Activated naive CD8-positive, alpha-beta T cell treated with anti-CD3 and anti-CD28 coated beads, Interleukin-2, amount 10 ng/mL, durations not matched to agents 7 days and 5 days (primary cell): ENCODE data around the gene IRF2. TPM values are rescaled to one million over a fixed set of nuclear protein-coding genes. Genes with fewer than 3 reads are reported as not detected.
A peak's percentile ranks its signal among the peaks of the same experiment; 100 is the strongest.

Source experiments
- ATAC-seq: fragments of 150-1000 bp; cut with Tn5 transposase; one replicate; pipeline ENCODE4 v1.10.0; 2021; ENCODE audit warnings: low read depth, moderate library complexity
- POLR2A ChIA-PET: fragments of 350-600 bp; sonication (Branson Sonifier 250); formaldehyde crosslinking; loops from one replicate; lab custom pipeline; 2021; ENCODE audit warnings: antibody characterized with exemption; lab: Charles Lee
- DNase-seq: peaks from one replicate; pipeline ENCODE4 v3.0.0; 2021
- H3K27ac Mint-ChIP-seq: one replicate; pipeline ENCODE4 v1.8.0; 2022; ENCODE audit warnings: mild to moderate bottlenecking, mixed read lengths
- H3K27me3 Mint-ChIP-seq: one replicate; pipeline ENCODE4 v1.8.0; 2022; ENCODE audit warnings: mild to moderate bottlenecking, moderate library complexity, mixed read lengths
- H3K36me3 Mint-ChIP-seq: one replicate; pipeline ENCODE4 v1.8.0; 2021; ENCODE audit warnings: mild to moderate bottlenecking, mixed read lengths
- H3K4me1 Mint-ChIP-seq: one replicate; pipeline ENCODE4 v1.8.0; 2021; ENCODE audit warnings: mixed read lengths
- H3K4me3 Mint-ChIP-seq: one replicate; pipeline ENCODE4 v1.8.0; 2022; ENCODE audit warnings: mild to moderate bottlenecking, moderate library complexity, mixed read lengths
- H3K9me3 Mint-ChIP-seq: one replicate; pipeline ENCODE4 v1.8.0; 2021; ENCODE audit warnings: mixed read lengths
- total RNA-seq, 2 experiments: library from RNA; stranded (reverse); gene quantifications; one replicate each; pipeline ENCODE4 v1.2.3, GENCODE V29; 2021

Gene IRF2
- total RNA-seq, 2 experiments from 2014 or later: 72.0 to 73.2 TPM

GRCh38 chr4:184428787-184429186 is 45.6 kb downstream of the IRF2 start:
- no peaks in the 10 kb centered on the region for H3K27me3 Mint-ChIP-seq
- no peaks in the 10 kb centered on the region for H3K9me3 Mint-ChIP-seq
- DNase-seq: no peak
- H3K4me1 Mint-ChIP-seq: peaks cover 25% of the 10 kb centered on the region
- POLR2A ChIA-PET: interaction anchor here (1.5 kb wide), 1 partner anchor 8 kb away, joined by 3 read pairs; no protein-coding TSS in a partner anchor
- H3K4me3 Mint-ChIP-seq: no peak overlapping the region
- ATAC-seq: no peak
- peaks cover 36% of the 10 kb centered on the region for H3K36me3 Mint-ChIP-seq
- H3K27ac Mint-ChIP-seq: no peak overlapping the region

- Mint-ChIP-seq H3K9me3 (no peaks in the 10 kb centered on the region), H3K36me3 (peaks cover 42% of the 10 kb centered on the region), H3K27me3 (no peaks in the 10 kb centered on the region), H3K4me3 (no peak overlapping the region), H3K27ac (peak overlapping the region; percentile 59), H3K4me1 (peaks cover 26% of the 10 kb centered on the region)
- DNase-seq: no peak
- POLR2A ChIA-PET: interaction anchor here (0.6 to 0.9 kb wide), 2 partner anchors 47 to 919 kb away, joined by 3 read pairs; partner anchors contain the start of gene IRF2
- no peak for ATAC-seq
Observed at GRCh38 chr4:184427687-184428086, 46.7 kb downstream of the IRF2 start.

- peaks cover 1% of the 10 kb centered on the region for H3K9me3 Mint-ChIP-seq
- POLR2A ChIA-PET: interaction anchor here (0.7 to 0.9 kb wide), 2 partner anchors 43 to 47 kb away, joined by 3 read pairs; partner anchors contain the start of gene IRF2
Observed at GRCh38 chr4:184427093-184427492, 47.3 kb downstream of the IRF2 start.

GRCh38 chr4:184424993-184425758 is 49.2 kb downstream of the IRF2 start:
- H3K36me3 Mint-ChIP-seq: peaks cover 56% of the 10 kb centered on the region
- DNase-seq (no peak), ATAC-seq (no peak)
- H3K9me3 Mint-ChIP-seq: peaks cover 1% of the 10 kb centered on the region
- no peak overlapping the region for H3K4me3 Mint-ChIP-seq
- H3K27ac Mint-ChIP-seq: no peak overlapping the region
- POLR2A ChIA-PET: no interaction called here
- no peaks in the 10 kb centered on the region for H3K27me3 Mint-ChIP-seq
- peaks cover 44% of the 10 kb centered on the region for H3K4me1 Mint-ChIP-seq

More at GRCh38 chr4:184427093-184427492, 47.3 kb downstream of the IRF2 start:
- Mint-ChIP-seq H3K4me3 (no peak overlapping the region), H3K4me1 (peaks cover 25% of the 10 kb centered on the region), H3K27ac (peak overlapping the region; percentile 28), H3K36me3 (peaks cover 48% of the 10 kb centered on the region), H3K27me3 (no peaks in the 10 kb centered on the region)
- DNase-seq (no peak), ATAC-seq (no peak)

- POLR2A ChIA-PET: no interaction called here
- Mint-ChIP-seq H3K4me3 (no peak overlapping the region), H3K27ac (no peak overlapping the region), H3K36me3 (peaks cover 60% of the 10 kb centered on the region), H3K9me3 (peaks cover 1% of the 10 kb centered on the region), H3K4me1 (peaks cover 44% of the 10 kb centered on the region), H3K27me3 (no peaks in the 10 kb centered on the region)
- no peak for ATAC-seq
- no peak for DNase-seq
Observed at GRCh38 chr4:184424279-184424678, 50.1 kb downstream of the IRF2 start.

GRCh38 chr4:184423003-184423686 is 51.2 kb downstream of the IRF2 start:
- H3K4me1 Mint-ChIP-seq: peaks cover 55% of the 10 kb centered on the region
- H3K9me3 Mint-ChIP-seq: peaks cover 1% of the 10 kb centered on the region
- H3K36me3 Mint-ChIP-seq: peaks cover 66% of the 10 kb centered on the region
- DNase-seq (no peak), ATAC-seq (no peak)
- POLR2A ChIA-PET: no interaction called here
- H3K27me3 Mint-ChIP-seq: no peaks in the 10 kb centered on the region
- no peak overlapping the region for H3K27ac Mint-ChIP-seq
- H3K4me3 Mint-ChIP-seq: no peak overlapping the region

GRCh38 chr4:184422378-184422777 is 52.0 kb downstream of the IRF2 start:
- no peak for ATAC-seq
- H3K4me1 Mint-ChIP-seq: peaks cover 55% of the 10 kb centered on the region
- H3K4me3 Mint-ChIP-seq: no peak overlapping the region
- POLR2A ChIA-PET: no interaction called here
- peaks cover 1% of the 10 kb centered on the region for H3K9me3 Mint-ChIP-seq
- H3K36me3 Mint-ChIP-seq: peaks cover 68% of the 10 kb centered on the region
- no peaks in the 10 kb centered on the region for H3K27me3 Mint-ChIP-seq
- H3K27ac Mint-ChIP-seq: peak overlapping the region; percentile 5
- DNase-seq: no peak

- H3K36me3 Mint-ChIP-seq: peaks cover 64% of the 10 kb centered on the region
- DNase-seq (no peak), ATAC-seq (no peak)
- H3K27ac Mint-ChIP-seq: peak overlapping the region; percentile 61
- H3K4me1 Mint-ChIP-seq: peaks cover 50% of the 10 kb centered on the region
- peaks cover 1% of the 10 kb centered on the region for H3K9me3 Mint-ChIP-seq
- H3K27me3 Mint-ChIP-seq: no peaks in the 10 kb centered on the region
- H3K4me3 Mint-ChIP-seq: peak overlapping the region; percentile 45
- POLR2A ChIA-PET: interaction anchor here (1.5 to 2.0 kb wide), 2 partner anchors 8 to 12 kb away, joined by 3 to 12 read pairs; no protein-coding TSS in a partner anchor
Observed at GRCh38 chr4:184421533-184422155, 52.7 kb downstream of the IRF2 start.

GRCh38 chr4:184420881-184421416 is 53.4 kb downstream of the IRF2 start:
- H3K27ac Mint-ChIP-seq: peak overlapping the region; percentile 43
- DNase-seq (no peak), ATAC-seq (no peak)
- peaks cover 61% of the 10 kb centered on the region for H3K36me3 Mint-ChIP-seq
- H3K27me3 Mint-ChIP-seq: no peaks in the 10 kb centered on the region
- peaks cover 50% of the 10 kb centered on the region for H3K4me1 Mint-ChIP-seq
- peak overlapping the region; percentile 45 for H3K4me3 Mint-ChIP-seq
- POLR2A ChIA-PET: interaction anchor here (1.5 to 2.0 kb wide), 2 partner anchors 9 to 11 kb away, joined by 3 to 12 read pairs; no protein-coding TSS in a partner anchor
- peaks cover 1% of the 10 kb centered on the region for H3K9me3 Mint-ChIP-seq

GRCh38 chr4:184420402-184420801 is 53.9 kb downstream of the IRF2 start:
- Mint-ChIP-seq H3K4me3 (peak overlapping the region; percentile 45), H3K36me3 (peaks cover 60% of the 10 kb centered on the region), H3K27me3 (no peaks in the 10 kb centered on the region), H3K27ac (peak overlapping the region; percentile 43), H3K9me3 (peaks cover 1% of the 10 kb centered on the region), H3K4me1 (peaks cover 51% of the 10 kb centered on the region)
- no peak for DNase-seq
- POLR2A ChIA-PET: interaction anchor here (1.5 to 2.0 kb wide), 2 partner anchors 9 to 10 kb away, joined by 3 to 12 read pairs; no protein-coding TSS in a partner anchor
- no peak for ATAC-seq

- ATAC-seq (no peak), DNase-seq (no peak)
- Mint-ChIP-seq H3K36me3 (peaks cover 61% of the 10 kb centered on the region), H3K9me3 (peaks cover 1% of the 10 kb centered on the region), H3K27ac (peak overlapping the region; percentile 43), H3K4me1 (peaks cover 54% of the 10 kb centered on the region), H3K4me3 (no peak overlapping the region), H3K27me3 (no peaks in the 10 kb centered on the region)
- POLR2A ChIA-PET: interaction anchor here (1.5 to 2.0 kb wide), 2 partner anchors 10 kb away, joined by 3 to 12 read pairs; no protein-coding TSS in a partner anchor
Observed at GRCh38 chr4:184419976-184420375, 54.4 kb downstream of the IRF2 start.

- no peaks in the 10 kb centered on the region for H3K27me3 Mint-ChIP-seq
- H3K27ac Mint-ChIP-seq: peak overlapping the region; percentile 99
- ATAC-seq (peak; percentile 81), DNase-seq (no peak)
- peaks cover 1% of the 10 kb centered on the region for H3K9me3 Mint-ChIP-seq
- POLR2A ChIA-PET: interaction anchor here (0.9 to 2.1 kb wide), 10 partner anchors 34 to 231 kb away, joined by 4 to 22 read pairs (median 9); partner anchors contain the start of genes CASP3, IRF2 and PRIMPOL
- peak overlapping the region; percentile 88 for H3K4me3 Mint-ChIP-seq
- peaks cover 62% of the 10 kb centered on the region for H3K36me3 Mint-ChIP-seq
- peaks cover 60% of the 10 kb centered on the region for H3K4me1 Mint-ChIP-seq
Observed at GRCh38 chr4:184417802-184418511, 56.4 kb downstream of the IRF2 start.
